Astrocyte of the spinal cord (primary cell): ENCODE results near the gene NDUFS3.
"Not testable (repeated sequence)": the region's sequence is repeated elsewhere in the genome, so short reads cannot be mapped to it uniquely, and the experiment has no call there.

Experiments used
- DNase-seq: peaks from one replicate; pipeline ENCODE4 v3.0.0; 2011; ENCODE audit warnings: low read depth, low spot score
- H3K4me3 ChIP-seq: 2 replicates; pipeline ENCODE4 v1.5.1; 2011; ENCODE audit warnings: low read depth, mild to moderate bottlenecking, low read length, moderate library complexity
- CTCF ChIP-seq: IDR thresholded peaks from 2 replicates; pipeline ENCODE4 v1.5.1; 2012; ENCODE audit warnings: low read depth, mild to moderate bottlenecking, low read length, inconsistent platforms
- in situ Hi-C: cut with HindIII; loops from 2 replicates; pipeline ENCODE4 v1.10.0; 2017; ENCODE audit warnings: low sequenced_read_pairs

The NDUFS3 gene

GRCh38 chr11:47550288-47551047 is 28.4 kb upstream of the NDUFS3 start:
- no peak for DNase-seq
- in situ Hi-C loops = no loop called here
- no peak overlapping the region for H3K4me3 ChIP-seq
- no peak for TF ChIP-seq CTCF

GRCh38 chr11:47551086-47551485 is 27.8 kb upstream of the NDUFS3 start:
- DNase-seq = no peak
- peak; percentile 49 for TF ChIP-seq CTCF
- in situ Hi-C loops = no loop called here
- H3K4me3 ChIP-seq = no peak overlapping the region

- in situ Hi-C loops = no loop called here
- DNase-seq = peak; percentile 46
- TF ChIP-seq CTCF = no peak
- peak overlapping the region; percentile 98 for H3K4me3 ChIP-seq
These were observed 26.8 kb upstream of the NDUFS3 start for GRCh38 chr11:47552056-47552565.

GRCh38 chr11:47552566-47553405 is 26.1 kb upstream of the NDUFS3 start, which contains the start of gene CELF1:
Gene CELF1, minus strand, starts transcription at chr11:47553132. Its CDS starts 53,609 bp downstream, at chr11:47499523.
- H3K4me3 ChIP-seq = peak within 1 kb of the TSS; percentile 98
- in situ Hi-C loops = no loop called here
- peak; percentile 69 for TF ChIP-seq CTCF
- DNase-seq = peak; percentile 88

- peak overlapping the region; percentile 55 for H3K4me3 ChIP-seq
- TF ChIP-seq CTCF = no peak
- no peak for DNase-seq
- in situ Hi-C loops = no loop called here
These were observed 25.5 kb upstream of the NDUFS3 start for GRCh38 chr11:47553406-47553743.

- DNase-seq, H3K4me3 ChIP-seq, in situ Hi-C loops: not testable (repeated sequence)
These were observed 21.9 kb upstream of the NDUFS3 start for GRCh38 chr11:47557004-47557403.

GRCh38 chr11:47558695-47559094 is 20.2 kb upstream of the NDUFS3 start:
- no peak overlapping the region for H3K4me3 ChIP-seq
- in situ Hi-C loops = no loop called here
- TF ChIP-seq CTCF = no peak
- no peak for DNase-seq
